GM12878 (cell line): Measurements from ENCODE around the gene ANKRD13C. TPM values are rescaled to one million over a fixed set of nuclear protein-coding genes. Genes with fewer than 3 reads are reported as not detected.

ENCODE experiments used
- ATF7 ChIP-seq: fragments of 450-650 bp; IDR thresholded peaks from 2 replicates; pipeline ENCODE4 v1.6.1; 2016; ENCODE audit warnings: low read depth, mild to moderate bottlenecking
- CHD1 ChIP-seq: IDR thresholded peaks from 2 replicates; pipeline ENCODE4 v1.6.1; 2012; ENCODE audit warnings: low read depth, low read length, improper control_type of control experiment
- HDAC6 ChIP-seq: fragments of 200-600 bp; sonication (generic); IDR thresholded peaks from one replicate; pipeline ENCODE4 v1.8.0; 2017; ENCODE audit warnings: antibody characterized with exemption; ENCODE audit not compliant: unreplicated experiment
- KDM1A ChIP-seq: fragments of 200-600 bp; sonication (generic); IDR thresholded peaks from 2 replicates; pipeline ENCODE4 v1.6.1; 2016; ENCODE audit warnings: borderline replicate concordance
- MEF2B ChIP-seq: fragments of 450-650 bp; IDR thresholded peaks from 2 replicates; pipeline ENCODE4 v1.6.1; 2018; ENCODE audit warnings: mild to moderate bottlenecking, moderate library complexity; ENCODE audit not compliant: partially characterized antibody, poor library complexity, severe bottlenecking
- POLR2AphosphoS2 ChIP-seq: IDR thresholded peaks from 2 replicates; pipeline ENCODE4 v1.6.1; 2011; ENCODE audit warnings: low read depth, mild to moderate bottlenecking, low read length, improper control_type of control experiment, moderate library complexity
- RELB ChIP-seq: fragments of 450-650 bp; IDR thresholded peaks from 2 replicates; pipeline ENCODE4 v1.6.1; 2017; ENCODE audit warnings: low read depth, mild to moderate bottlenecking, moderate library complexity
- SP1 ChIP-seq: IDR thresholded peaks from one replicate; pipeline ENCODE4 v1.6.1; 2011; ENCODE audit warnings: low read depth, low read length
- TCF7 ChIP-seq: IDR thresholded peaks from 2 replicates; pipeline ENCODE4 v1.6.1; 2014; ENCODE audit warnings: antibody characterized with exemption, borderline replicate concordance
- ZSCAN29 ChIP-seq: fragments of 450-650 bp; IDR thresholded peaks from 2 replicates; pipeline ENCODE4 v1.6.1; 2017; ENCODE audit warnings: mild to moderate bottlenecking, moderate library complexity
- polyA plus RNA-seq, 11 experiments: library from polyadenylated mRNA; depleted of rRNA in 4 of 11; unstranded in 6 of 11; stranded (reverse) in 5 of 11; fragments of >200 nt; fragmentation: Nextera tagmentation in 4 of 11; fragmentation: Illumina TruSeq in 1 of 11; extraction: Ambion mirVana in 4 of 11; extraction: Trizol in 1 of 11; gene quantifications; 1 replicate in 1 of 11; 2 replicates in 10 of 11; pipeline versions ENCODE4 v1.2.1 to v1.2.3, GENCODE V29; 2011 to 2016; ENCODE audit warnings: inconsistent platforms in 2 of 11, missing spikeins in 2 of 11, low read depth in 1 of 11
- total RNA-seq, 4 experiments: library from RNA; depleted of rRNA in 3 of 4; stranded (reverse); fragments of >200 nt in 3 of 4; fragmentation: Illumina TruSeq in 1 of 4; extraction: Trizol in 1 of 4; gene quantifications; 2 replicates each; pipeline versions ENCODE4 v1.2.1 to v1.2.3, GENCODE V29; 2013 to 2021
- TF ChIP-seq, protein P1 (sequence below): fragments of 450-650 bp; IDR thresholded peaks from 2 replicates; pipeline ENCODE4 v1.6.1; 2017; ENCODE audit warnings: mild to moderate bottlenecking, moderate library complexity
- TF ChIP-seq, protein P2 (sequence below): fragments of 150-350 bp; IDR thresholded peaks from 2 replicates; pipeline ENCODE4 v1.6.1; 2014; ENCODE audit warnings: mild to moderate bottlenecking, low read depth, low read length

ANKRD13C gene
- total and polyA plus RNA-seq, 10 of the 15 experiments (the other 5 are each of a cell fraction or from before 2014, with no cell fraction given): 3.7 to 24.4 (median 14.1) TPM

DNA sequence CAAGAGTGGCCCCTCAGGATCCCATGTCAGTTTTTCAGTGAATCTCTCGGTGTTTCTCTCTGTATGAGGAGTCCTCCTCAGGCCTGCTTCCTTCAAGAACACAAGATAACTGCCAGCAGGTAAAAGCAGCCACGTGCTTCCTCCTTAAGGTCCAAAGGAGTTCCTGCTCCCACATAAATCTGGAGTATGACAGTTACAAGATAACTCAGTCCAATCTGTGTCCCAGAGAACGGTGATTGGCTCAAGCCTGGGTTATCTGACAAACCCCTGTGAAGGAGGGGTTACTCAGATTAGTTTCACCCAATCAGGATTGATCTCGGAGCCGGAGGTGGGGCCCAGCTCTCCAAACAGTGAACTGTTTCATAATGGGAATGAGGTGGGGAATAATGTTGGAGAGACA lies 5.8 kb upstream of the ANKRD13C start (continued):
- TF ChIP-seq, protein P1, sequence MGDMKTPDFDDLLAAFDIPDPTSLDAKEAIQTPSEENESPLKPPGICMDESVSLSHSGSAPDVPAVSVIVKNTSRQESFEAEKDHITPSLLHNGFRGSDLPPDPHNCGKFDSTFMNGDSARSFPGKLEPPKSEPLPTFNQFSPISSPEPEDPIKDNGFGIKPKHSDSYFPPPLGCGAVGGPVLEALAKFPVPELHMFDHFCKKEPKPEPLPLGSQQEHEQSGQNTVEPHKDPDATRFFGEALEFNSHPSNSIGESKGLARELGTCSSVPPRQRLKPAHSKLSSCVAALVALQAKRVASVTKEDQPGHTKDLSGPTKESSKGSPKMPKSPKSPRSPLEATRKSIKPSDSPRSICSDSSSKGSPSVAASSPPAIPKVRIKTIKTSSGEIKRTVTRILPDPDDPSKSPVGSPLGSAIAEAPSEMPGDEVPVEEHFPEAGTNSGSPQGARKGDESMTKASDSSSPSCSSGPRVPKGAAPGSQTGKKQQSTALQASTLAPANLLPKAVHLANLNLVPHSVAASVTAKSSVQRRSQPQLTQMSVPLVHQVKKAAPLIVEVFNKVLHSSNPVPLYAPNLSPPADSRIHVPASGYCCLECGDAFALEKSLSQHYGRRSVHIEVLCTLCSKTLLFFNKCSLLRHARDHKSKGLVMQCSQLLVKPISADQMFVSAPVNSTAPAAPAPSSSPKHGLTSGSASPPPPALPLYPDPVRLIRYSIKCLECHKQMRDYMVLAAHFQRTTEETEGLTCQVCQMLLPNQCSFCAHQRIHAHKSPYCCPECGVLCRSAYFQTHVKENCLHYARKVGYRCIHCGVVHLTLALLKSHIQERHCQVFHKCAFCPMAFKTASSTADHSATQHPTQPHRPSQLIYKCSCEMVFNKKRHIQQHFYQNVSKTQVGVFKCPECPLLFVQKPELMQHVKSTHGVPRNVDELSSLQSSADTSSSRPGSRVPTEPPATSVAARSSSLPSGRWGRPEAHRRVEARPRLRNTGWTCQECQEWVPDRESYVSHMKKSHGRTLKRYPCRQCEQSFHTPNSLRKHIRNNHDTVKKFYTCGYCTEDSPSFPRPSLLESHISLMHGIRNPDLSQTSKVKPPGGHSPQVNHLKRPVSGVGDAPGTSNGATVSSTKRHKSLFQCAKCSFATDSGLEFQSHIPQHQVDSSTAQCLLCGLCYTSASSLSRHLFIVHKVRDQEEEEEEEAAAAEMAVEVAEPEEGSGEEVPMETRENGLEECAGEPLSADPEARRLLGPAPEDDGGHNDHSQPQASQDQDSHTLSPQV: no peak
- TF ChIP-seq, protein P2, sequence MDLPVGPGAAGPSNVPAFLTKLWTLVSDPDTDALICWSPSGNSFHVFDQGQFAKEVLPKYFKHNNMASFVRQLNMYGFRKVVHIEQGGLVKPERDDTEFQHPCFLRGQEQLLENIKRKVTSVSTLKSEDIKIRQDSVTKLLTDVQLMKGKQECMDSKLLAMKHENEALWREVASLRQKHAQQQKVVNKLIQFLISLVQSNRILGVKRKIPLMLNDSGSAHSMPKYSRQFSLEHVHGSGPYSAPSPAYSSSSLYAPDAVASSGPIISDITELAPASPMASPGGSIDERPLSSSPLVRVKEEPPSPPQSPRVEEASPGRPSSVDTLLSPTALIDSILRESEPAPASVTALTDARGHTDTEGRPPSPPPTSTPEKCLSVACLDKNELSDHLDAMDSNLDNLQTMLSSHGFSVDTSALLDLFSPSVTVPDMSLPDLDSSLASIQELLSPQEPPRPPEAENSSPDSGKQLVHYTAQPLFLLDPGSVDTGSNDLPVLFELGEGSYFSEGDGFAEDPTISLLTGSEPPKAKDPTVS: no peak
- TF ChIP-seq RELB (no peak), POLR2AphosphoS2 (no peak), TCF7 (no peak), MEF2B (no peak), CHD1 (no peak), ATF7 (no peak), KDM1A (no peak), HDAC6 (no peak), ZSCAN29 (no peak), SP1 (no peak)
